SKM-1 treated with dmso at 0.1 percent for 144 hours (cell line): ENCODE measurements around the gene MYRF.

ENCODE experiments used
- DNase-seq: peaks from one replicate; lab custom pipeline; 2025; ENCODE audit not compliant: unreplicated experiment; lab: John Stamatoyannopoulos, UW

Gene MYRF

GRCh38 chr11:61757213-61757862 is 4.9 kb downstream of the MYRF start:
- DNase-seq: no peak

GRCh38 chr11:61760946-61761345 is 8.5 kb downstream of the MYRF start:
- DNase-seq: no peak

DNA sequence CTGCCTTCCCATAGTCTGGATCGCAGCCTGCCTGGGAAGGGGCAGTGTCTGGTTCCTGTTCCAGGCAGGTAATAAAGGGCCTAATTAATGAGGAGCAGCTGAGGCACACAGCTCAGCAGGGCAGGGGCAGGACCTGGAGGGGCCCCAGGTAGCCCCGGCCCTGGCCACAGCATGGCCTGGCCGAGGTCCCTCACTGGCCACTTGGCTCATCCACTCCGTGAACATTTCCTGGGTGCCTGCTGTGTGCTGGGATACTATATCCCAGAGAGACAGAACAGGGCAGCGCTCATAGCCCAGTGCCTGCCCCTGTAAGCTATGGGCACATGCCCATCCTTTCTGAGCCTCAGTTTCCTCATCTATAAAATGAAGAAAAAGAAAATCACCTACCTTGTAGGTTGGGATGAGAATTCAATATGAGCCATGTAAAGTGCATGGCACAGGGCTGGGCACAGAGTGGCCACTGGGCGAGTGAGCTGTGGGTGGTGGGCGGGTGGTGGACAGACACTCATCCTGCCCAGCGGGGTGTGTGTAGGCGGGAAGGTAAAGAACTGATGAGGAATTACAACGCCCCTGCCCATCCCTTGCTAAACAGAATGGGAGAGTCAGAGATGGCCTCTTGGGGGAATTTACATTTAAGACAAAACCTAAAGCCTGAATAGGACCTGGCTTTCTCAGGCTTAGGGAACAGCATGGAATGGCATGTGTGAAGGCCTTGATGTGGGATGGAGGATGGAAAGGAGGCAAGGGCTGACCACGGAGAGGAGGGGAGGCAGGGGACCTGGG is 9.2 kb downstream of the MYRF start:
- DNase-seq: no peak

- no peak for DNase-seq
Observed at GRCh38 chr11:61762223-61762615, 9.8 kb downstream of the MYRF start.

DNA sequence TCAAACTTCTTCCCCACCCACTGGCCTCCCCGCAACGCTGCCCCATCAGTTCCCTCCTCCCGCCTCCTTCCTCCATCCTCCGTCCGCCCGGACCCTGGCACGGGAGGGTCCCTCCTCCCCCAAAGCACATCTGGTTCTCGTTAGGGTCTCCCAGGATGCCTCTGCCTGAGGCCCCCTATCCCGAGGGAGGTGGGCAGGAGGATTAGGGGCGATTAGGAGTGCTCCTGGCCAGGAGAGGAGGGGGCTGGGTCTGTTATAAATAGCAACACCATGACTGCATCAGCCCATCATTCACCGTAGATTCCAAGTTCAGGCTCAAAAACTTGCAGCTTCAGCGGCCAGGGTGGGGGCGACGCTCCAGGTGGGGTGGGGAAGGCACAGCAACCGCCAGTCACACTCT is 10.4 kb downstream of the MYRF start:
- no peak for DNase-seq

DNA sequence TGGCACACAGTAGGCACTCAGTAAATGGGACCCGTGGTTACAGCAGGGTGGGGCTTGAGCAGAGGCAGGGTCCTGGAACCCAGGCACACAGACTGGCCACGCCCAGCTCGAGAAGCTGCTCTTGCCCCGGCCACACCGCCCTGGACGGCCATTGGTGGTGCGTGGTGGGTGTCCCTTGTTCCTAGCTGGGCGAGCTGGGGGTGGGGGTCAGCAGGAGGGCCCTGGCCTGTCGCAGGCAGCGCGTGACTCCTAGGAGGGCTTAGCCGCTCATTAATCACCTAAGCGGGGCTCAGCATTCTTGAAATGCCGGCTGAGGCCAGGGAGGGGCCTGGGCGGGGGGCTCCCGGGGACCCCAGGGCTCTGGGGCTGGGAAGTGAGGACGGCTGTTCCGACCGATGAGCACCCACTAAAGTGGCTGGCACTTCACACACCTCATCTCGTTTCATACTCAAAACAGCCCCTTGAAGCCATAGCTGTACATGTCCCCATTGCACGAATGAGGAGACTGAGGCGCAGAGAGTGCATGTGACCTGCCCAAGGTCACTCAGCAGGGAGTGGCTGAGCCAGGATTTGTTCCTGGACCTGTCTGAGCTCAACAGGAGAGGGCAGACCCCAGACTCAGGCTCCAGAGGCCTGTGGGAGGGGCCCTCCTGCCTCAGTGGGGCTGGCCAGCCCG is 11.6 kb downstream of the MYRF start:
- no peak for DNase-seq

DNA sequence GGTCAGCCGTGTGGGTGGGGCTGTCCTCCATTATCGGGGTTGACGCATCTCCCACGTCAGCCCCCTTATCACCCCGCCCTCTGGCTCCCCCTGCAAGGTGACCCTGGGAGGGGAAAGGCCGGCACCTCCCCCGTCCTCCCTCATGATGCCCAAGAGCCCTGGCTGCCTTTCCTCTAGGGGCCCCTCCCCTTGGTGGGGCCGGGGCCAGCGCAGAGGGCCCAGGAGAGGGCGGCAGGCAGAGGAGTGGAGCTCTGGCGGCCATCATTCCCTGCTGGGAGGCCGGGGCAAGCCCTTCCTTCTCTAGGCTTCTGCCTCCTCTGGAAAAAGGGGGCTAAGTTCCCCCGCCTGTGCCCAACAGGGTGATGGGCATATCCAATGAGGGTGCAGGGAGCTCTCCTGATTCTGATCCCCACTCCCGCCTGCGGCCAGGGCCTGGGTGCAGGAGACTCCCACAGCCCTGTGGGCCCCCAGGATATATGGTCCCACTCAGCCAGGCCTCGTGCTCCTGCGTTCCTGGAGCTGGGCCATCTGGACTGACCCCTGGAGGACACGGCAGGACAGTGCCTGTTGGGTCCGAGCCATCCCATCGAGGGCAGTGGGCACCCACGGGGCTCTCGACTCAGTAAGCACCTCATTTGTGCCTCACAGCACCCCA is 12.3 kb downstream of the MYRF start:
- no peak for DNase-seq

GRCh38 chr11:61765550-61766253 is 13.3 kb downstream of the MYRF start:
- no peak for DNase-seq

DNA sequence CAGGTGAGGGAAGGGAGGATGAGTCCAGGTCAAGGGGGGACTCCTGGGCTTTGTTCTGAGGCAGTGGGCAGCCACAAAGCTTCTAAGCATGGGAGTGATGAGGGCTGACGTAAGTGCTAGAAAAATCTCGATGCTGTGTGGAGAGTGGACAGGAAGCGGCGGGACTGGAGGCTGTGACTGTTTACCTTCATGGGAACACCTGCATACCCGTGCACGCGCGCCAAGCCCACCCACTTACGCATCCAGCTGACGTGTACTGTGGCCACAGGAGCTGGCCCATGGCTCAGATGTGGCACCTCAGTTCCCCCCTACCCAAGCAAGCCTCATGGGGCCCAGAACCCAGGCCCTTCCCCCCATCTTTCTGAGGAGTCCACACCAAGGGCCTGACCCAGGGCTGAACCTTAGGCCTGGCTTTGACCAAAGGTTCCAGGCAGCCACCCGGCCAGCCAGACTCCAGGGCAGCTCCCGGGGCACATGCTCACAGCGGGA is 14.0 kb downstream of the MYRF start:
- no peak for DNase-seq

DNA sequence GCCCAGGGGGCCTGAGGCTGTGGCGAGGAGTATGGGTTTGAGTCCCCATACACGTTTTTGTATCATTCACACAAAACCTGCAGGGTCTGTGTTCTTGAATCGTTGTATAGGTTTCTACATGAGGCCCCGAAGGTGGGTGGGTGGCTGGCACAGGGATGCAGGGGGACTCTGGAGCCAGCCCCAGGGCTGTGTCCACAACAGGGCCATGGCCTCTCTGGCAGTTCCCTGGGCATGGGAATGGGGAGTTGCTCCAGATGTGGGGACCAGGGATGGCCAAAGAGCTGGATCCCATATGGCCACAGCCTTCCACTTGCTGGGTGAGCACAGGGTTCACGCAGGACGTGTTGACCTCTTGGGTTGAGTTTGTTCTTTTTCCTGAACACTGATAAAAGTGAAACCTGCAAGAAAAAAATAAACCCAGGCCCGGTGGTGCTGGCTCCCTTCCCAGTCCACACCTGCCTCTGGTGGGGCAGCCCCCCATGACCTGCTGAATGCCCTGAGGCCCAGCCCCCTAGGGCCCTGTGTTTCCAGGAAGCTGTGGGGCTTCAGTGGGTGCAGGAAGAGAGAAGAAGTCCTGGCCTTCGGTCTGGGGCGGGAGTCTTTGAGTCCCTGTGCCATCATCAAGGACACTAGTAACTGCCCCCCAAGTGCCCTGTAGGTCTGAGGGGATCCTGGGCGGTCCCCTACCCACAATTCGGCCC is 16.1 kb downstream of the MYRF start:
- DNase-seq: no peak

- DNase-seq: no peak
Observed at GRCh38 chr11:61769169-61769920, 16.9 kb downstream of the MYRF start.

DNA sequence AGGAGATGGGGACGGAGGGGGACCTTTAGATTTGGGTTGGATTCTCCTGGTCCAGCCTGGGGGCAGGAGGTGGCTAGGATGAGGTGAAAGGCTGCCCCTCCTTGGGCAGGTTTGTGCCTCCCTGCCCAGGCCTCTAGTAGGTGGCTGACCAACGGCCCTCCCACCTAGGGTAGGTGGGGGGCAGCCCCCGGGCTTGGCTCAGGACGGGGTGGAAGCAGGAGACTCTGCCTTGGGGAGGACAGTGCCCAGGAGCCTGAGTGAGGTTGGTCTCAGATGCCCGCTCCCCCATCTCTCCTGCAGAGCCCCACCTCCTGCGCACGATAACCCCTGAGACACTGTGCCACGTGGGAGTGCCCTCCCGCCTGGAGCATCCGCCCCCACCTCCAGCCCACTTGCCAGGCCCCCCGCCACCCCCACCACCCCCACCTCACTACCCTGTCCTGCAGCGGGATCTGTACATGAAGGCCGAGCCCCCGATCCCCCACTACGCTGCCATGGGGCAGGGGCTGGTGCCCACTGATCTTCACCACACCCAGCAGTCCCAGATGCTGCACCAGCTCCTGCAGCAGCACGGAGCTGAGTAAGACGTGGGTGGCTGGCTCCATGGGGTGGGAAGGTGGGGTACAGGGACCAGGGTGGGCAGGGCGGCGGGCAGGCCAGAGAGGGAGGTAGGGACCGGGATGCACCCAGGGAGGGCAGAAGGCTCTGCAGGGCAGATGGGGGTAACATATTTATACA is 17.7 kb downstream of the MYRF start:
- no peak for DNase-seq

- no peak for DNase-seq
Observed at GRCh38 chr11:61771195-61771894, 18.9 kb downstream of the MYRF start.

GRCh38 chr11:61771985-61772455 is 19.6 kb downstream of the MYRF start:
- DNase-seq: no peak

GRCh38 chr11:61773356-61773755 is 20.9 kb downstream of the MYRF start:
- no peak for DNase-seq

- no peak for DNase-seq
Observed at GRCh38 chr11:61773809-61774208, 21.4 kb downstream of the MYRF start.

DNA sequence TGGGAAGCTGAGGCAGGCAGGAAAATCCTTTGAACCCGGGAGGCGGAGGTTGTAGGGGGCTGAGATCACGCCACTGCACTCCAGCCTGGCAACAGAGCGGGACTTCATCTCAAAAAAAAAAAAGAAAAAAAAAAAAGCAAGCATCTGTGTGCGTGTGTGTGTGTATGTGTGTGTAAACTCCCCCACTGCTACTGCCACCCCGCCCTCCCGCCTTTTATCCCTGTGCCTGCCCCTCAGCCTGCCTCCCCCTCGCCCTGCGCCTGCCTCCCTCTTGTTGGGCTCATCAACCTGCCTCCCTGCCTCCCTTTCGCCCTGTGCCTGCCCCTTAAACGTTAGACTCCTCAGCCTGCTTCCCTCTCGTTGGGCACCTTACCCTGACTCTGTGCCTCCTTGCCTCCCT is 22.0 kb downstream of the MYRF start:
- DNase-seq: no peak

DNA sequence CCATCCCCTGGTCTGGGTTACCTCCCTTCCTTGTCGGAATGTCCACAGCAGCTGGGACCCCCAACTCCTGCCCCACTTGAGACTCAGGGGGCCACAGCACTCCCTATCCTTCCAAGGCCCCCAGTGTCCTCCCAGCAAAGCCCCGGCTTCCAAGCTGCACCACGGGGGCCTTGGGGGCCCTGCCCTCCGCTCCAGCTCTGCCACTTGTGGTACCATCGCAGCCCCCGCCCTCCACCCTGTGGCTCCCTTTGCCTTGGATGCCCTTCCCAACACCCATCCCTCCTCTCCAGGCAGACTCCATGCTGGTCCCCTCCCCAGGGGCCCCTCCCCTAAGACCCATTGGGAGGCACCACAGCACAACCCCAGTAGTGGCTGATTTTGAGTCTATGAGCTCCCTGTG is 22.7 kb downstream of the MYRF start:
- DNase-seq: no peak
